Retinal pigment epithelial cell (primary cell): ENCODE data around the gene METTL1.

ENCODE experiments used
- DNase-seq: peaks from one replicate; pipeline ENCODE4 v3.0.0-alpha.2; 2010; ENCODE audit warnings: low read depth
- H3K4me3 ChIP-seq: 2 replicates; pipeline ENCODE4 v1.5.1; 2011; ENCODE audit warnings: mild to moderate bottlenecking, low read length, control low read depth, moderate library complexity
- TF ChIP-seq, protein P1 (sequence below): conservative IDR thresholded peaks from 2 replicates; pipeline ENCODE4 v1.5.1; 2011; ENCODE audit warnings: low read depth, low read length, control low read depth, inconsistent platforms

The METTL1 gene

GRCh38 chr12:57751788-57752667 is 19.9 kb downstream of the METTL1 start, which contains the start of gene CDK4:
Gene CDK4, minus strand, starts transcription at chr12:57752310. Its CDS starts 593 bp downstream, at chr12:57751717.
- DNase-seq = peak; percentile 98
- TF ChIP-seq, protein P1, sequence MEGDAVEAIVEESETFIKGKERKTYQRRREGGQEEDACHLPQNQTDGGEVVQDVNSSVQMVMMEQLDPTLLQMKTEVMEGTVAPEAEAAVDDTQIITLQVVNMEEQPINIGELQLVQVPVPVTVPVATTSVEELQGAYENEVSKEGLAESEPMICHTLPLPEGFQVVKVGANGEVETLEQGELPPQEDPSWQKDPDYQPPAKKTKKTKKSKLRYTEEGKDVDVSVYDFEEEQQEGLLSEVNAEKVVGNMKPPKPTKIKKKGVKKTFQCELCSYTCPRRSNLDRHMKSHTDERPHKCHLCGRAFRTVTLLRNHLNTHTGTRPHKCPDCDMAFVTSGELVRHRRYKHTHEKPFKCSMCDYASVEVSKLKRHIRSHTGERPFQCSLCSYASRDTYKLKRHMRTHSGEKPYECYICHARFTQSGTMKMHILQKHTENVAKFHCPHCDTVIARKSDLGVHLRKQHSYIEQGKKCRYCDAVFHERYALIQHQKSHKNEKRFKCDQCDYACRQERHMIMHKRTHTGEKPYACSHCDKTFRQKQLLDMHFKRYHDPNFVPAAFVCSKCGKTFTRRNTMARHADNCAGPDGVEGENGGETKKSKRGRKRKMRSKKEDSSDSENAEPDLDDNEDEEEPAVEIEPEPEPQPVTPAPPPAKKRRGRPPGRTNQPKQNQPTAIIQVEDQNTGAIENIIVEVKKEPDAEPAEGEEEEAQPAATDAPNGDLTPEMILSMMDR = no peak
- H3K4me3 ChIP-seq = peak within 1 kb of the TSS; percentile 90

DNA sequence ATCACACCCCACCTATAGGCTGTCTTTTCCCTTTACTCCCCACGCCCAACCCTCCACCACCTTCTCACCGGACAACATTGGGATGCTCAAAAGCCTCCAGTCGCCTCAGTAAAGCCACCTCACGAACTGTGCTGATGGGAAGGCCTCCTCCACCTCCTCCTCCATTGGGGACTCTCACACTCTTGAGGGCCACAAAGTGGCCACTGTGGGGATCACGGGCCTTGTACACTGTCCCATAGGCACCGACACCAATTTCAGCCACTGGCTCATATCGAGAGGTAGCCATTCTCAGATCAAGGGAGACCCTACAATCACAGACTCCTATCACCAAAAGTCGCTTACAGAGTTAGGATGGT is 20.5 kb downstream of the METTL1 start:
- peak overlapping the region; percentile 90 for H3K4me3 ChIP-seq
- DNase-seq = no peak
- TF ChIP-seq, protein P1 = no peak

GRCh38 chr12:57750561-57751431 is 21.1 kb downstream of the METTL1 start:
- H3K4me3 ChIP-seq = peak overlapping the region; percentile 90
- TF ChIP-seq, protein P1 = no peak

DNA sequence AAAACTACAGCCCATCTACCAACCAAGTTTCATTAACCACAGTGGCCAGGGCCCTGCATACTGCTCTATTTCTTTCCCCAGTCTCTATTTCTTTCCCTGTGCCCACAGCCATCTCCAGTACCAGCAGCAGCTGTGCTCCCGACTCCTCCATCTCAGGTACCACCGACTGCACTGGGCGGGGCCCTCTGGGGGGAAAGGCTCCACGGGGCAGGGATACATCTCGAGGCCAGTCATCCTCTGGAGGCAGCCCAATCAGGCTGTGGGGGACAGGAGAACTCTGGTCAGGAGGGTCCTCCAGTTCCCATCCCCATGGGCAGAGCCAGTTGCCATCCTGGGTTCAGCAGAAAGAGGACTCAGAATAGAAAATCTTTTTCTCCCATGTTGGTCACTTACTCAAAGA is 22.8 kb downstream of the METTL1 start:
- TF ChIP-seq, protein P1 = no peak
- H3K4me3 ChIP-seq = no peak overlapping the region
- no peak for DNase-seq

More at GRCh38 chr12:57750561-57751431, 21.1 kb downstream of the METTL1 start:
- no peak for DNase-seq

GRCh38 chr12:57746025-57746424 is 25.9 kb downstream of the METTL1 start:
- DNase-seq = no peak
- TF ChIP-seq, protein P1 = no peak
- peak overlapping the region; percentile 91 for H3K4me3 ChIP-seq

DNA sequence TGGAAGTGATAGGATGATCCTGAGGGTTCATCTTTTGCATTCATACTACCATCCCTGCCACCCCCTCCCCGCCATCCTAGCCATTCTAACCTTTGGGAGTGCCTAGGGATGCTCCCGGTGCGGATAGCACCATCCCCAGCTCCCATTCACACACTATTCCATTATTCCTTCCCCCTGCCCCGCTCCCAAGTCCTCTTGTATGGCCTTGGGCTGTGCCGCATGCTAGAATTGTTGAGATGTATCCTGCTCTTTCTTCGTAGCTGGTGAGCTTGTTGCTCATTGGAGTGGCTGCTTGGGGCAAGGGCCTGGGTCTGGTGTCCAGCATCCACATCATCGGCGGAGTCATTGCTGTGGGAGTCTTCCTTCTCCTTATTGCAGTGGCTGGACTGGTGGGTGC is 26.4 kb downstream of the METTL1 start:
- DNase-seq = no peak
- TF ChIP-seq, protein P1 = no peak
- H3K4me3 ChIP-seq = peak overlapping the region; percentile 91
